ENCODE results near the gene HOMEZ.

HOMEZ gene

DNA sequence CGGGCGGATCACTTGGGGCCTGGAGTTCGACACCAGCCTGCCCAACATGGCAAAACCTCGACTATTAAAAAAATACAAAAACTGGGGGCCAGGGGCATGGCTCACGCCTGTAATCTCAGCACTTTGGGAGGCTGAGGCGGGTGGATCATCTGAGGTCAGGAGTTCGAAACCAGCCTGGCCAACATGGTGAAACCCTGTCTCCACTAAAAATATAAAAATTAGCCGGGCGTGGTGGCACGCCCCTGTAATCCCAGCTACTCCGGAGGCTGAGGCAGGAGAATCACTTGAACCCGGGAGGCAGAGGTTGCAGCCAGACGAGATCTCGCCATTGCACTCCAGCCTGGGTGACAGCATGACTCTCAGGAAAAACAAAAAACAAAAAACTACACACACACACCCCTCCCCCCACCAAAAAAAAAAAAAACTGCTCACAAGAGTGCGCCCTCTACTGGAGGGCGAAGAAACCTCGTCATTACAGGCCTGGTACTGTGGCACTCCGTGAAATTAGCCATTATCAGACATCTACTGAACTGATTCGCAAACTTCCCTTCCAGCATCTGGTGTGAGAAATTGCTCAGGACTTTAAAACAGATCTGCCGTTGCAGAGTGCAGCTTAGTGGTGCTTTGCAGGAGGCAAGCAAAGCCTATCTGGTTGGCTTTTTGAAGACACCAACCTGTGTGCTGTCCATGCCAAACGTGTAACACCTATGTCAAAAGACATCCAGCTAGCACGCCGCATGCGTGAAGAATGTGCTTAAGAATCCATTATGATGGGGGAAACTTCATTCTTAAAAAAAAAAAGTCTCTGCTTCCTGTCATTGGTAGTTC lies 9.0 kb upstream of the HOMEZ start (continued):
- TF ChIP-seq ZNF518A (tag by site-specific recombination; conservative IDR thresholded peaks at IDR 0.05; ENCODE audit: low read depth) (no peak), ZBTB21 (tag by site-specific recombination; IDR thresholded peaks at IDR 0.05) (no peak), ZNF280D (tag by site-specific recombination; IDR thresholded peaks at IDR 0.05) (no peak), ZXDB (tag by site-specific recombination; IDR thresholded peaks at IDR 0.05) (peak; percentile 64), RBAK (tag by site-specific recombination; IDR thresholded peaks at IDR 0.05) (no peak), ZFP69B (tag by site-specific recombination; IDR thresholded peaks at IDR 0.05) (0 out of 2 replicates have a peak, but pooled peaks have one; percentile 44), PATZ1 (tag by site-specific recombination; IDR thresholded peaks at IDR 0.05) (peak; percentile 93), ZNF184 (tag by site-specific recombination; IDR thresholded peaks at IDR 0.05) (no peak), MZF1 (tag by site-specific recombination; IDR thresholded peaks at IDR 0.05; ENCODE audit: borderline replicate concordance) (no peak), TRIM28 (IDR thresholded peaks at IDR 0.05; ENCODE audit: borderline replicate concordance, low read length) (0 out of 2 replicates have a peak, but pooled peaks have one; percentile 61), ZNF621 (tag by site-specific recombination; IDR thresholded peaks at IDR 0.05) (no peak), ZNF785 (tag by site-specific recombination; IDR thresholded peaks at IDR 0.05) (0 out of 2 replicates have a peak, but pooled peaks have one; percentile 27), ZNF394 (tag by site-specific recombination; IDR thresholded peaks at IDR 0.05; ENCODE audit: borderline replicate concordance) (peak; percentile 71; the same call in 1 of the 2 replicates), ZNF121 (tag by site-specific recombination; IDR thresholded peaks at IDR 0.05) (no peak), ZNF670 (tag by site-specific recombination; IDR thresholded peaks at IDR 0.05; ENCODE audit: low read depth) (no peak), ZNF140 (tag by site-specific recombination; IDR thresholded peaks at IDR 0.05) (no peak), ZBTB17 (tag by site-specific recombination; IDR thresholded peaks at IDR 0.05) (peak; percentile 71)
- TF ChIP-seq, protein P1, sequence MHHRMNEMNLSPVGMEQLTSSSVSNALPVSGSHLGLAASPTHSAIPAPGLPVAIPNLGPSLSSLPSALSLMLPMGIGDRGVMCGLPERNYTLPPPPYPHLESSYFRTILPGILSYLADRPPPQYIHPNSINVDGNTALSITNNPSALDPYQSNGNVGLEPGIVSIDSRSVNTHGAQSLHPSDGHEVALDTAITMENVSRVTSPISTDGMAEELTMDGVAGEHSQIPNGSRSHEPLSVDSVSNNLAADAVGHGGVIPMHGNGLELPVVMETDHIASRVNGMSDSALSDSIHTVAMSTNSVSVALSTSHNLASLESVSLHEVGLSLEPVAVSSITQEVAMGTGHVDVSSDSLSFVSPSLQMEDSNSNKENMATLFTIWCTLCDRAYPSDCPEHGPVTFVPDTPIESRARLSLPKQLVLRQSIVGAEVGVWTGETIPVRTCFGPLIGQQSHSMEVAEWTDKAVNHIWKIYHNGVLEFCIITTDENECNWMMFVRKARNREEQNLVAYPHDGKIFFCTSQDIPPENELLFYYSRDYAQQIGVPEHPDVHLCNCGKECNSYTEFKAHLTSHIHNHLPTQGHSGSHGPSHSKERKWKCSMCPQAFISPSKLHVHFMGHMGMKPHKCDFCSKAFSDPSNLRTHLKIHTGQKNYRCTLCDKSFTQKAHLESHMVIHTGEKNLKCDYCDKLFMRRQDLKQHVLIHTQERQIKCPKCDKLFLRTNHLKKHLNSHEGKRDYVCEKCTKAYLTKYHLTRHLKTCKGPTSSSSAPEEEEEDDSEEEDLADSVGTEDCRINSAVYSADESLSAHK (tag by site-specific recombination; IDR thresholded peaks at IDR 0.05), result no peak
- TF ChIP-seq, protein P2, sequence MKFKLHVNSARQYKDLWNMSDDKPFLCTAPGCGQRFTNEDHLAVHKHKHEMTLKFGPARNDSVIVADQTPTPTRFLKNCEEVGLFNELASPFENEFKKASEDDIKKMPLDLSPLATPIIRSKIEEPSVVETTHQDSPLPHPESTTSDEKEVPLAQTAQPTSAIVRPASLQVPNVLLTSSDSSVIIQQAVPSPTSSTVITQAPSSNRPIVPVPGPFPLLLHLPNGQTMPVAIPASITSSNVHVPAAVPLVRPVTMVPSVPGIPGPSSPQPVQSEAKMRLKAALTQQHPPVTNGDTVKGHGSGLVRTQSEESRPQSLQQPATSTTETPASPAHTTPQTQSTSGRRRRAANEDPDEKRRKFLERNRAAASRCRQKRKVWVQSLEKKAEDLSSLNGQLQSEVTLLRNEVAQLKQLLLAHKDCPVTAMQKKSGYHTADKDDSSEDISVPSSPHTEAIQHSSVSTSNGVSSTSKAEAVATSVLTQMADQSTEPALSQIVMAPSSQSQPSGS (tag by site-specific recombination; IDR thresholded peaks at IDR 0.05; ENCODE audit: low read depth), result no peak
- TF ChIP-seq, protein P3, sequence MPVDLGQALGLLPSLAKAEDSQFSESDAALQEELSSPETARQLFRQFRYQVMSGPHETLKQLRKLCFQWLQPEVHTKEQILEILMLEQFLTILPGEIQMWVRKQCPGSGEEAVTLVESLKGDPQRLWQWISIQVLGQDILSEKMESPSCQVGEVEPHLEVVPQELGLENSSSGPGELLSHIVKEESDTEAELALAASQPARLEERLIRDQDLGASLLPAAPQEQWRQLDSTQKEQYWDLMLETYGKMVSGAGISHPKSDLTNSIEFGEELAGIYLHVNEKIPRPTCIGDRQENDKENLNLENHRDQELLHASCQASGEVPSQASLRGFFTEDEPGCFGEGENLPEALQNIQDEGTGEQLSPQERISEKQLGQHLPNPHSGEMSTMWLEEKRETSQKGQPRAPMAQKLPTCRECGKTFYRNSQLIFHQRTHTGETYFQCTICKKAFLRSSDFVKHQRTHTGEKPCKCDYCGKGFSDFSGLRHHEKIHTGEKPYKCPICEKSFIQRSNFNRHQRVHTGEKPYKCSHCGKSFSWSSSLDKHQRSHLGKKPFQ (tag by site-specific recombination; IDR thresholded peaks at IDR 0.05), result no peak
- TF ChIP-seq, protein P4, sequence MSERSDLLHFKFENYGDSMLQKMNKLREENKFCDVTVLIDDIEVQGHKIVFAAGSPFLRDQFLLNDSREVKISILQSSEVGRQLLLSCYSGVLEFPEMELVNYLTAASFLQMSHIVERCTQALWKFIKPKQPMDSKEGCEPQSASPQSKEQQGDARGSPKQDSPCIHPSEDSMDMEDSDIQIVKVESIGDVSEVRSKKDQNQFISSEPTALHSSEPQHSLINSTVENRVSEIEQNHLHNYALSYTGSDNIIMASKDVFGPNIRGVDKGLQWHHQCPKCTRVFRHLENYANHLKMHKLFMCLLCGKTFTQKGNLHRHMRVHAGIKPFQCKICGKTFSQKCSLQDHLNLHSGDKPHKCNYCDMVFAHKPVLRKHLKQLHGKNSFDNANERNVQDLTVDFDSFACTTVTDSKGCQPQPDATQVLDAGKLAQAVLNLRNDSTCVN (tag by site-specific recombination; optimal IDR thresholded peaks at IDR 0.05), result no peak
